ENCODE measurements around the gene BCAS4. TPM values are rescaled to one million over a fixed set of nuclear protein-coding genes. Genes with fewer than 3 reads are reported as not detected.

The BCAS4 gene
- total RNA-seq, 6 experiments from 2014 or later: 0.31 to 1.4 (median 0.60) TPM

GRCh38 chr20:50859161-50859560 lies 64.3 kb downstream of the BCAS4 start:
- TF ChIP-seq CTCF (IDR thresholded peaks at IDR 0.05): no peak
- no peak for TF ChIP-seq POLR2A (IDR thresholded peaks at IDR 0.05)
- 95% methylated on average over 9 of the region's 10 CpGs for WGBS (ENCODE audit: insufficient coverage, low coverage, low lambda C conversion rate, missing lambda C conversion rate)
- H3K27me3 ChIP-seq: no peaks in the 10 kb centered on the region
- no peak overlapping the region for H3K4me3 ChIP-seq
- no peaks in the 10 kb centered on the region for H3K36me3 ChIP-seq
- DNase-seq (no peak), ATAC-seq (no peak)
- intact Hi-C loops (cut with DNase I): no loop called here
- no peaks in the 10 kb centered on the region for H3K9me3 ChIP-seq
- H3K4me1 ChIP-seq: peaks cover 0 to 18% (median 9%) of the 10 kb centered on the region in 4 donors
- H3K27ac ChIP-seq: no peak overlapping the region

DNA sequence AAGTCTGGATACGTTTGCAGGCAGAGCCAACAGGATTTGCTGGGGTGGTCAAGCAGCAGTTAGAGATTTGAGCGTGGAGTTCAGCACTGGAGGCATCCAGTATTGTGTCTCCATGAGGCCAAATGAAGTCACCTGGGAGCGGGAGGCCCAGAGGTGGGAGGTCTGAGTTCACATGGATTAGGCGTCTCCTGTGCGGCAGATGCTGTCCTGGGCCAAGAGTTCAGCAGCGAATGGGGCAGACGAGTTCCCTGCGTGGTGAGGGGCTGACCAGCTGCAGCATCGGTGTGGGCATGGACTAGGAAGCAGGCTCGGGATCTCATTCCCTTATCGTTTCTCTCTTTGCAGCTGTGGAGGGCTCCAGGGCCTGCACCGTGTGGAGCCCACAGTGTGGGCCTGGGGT lies 66.2 kb downstream of the BCAS4 start:
- DNase-seq (no peak), ATAC-seq (no peak)
- Histone ChIP-seq H3K4me1 (peaks cover 0 to 12% (median 4%) of the 10 kb centered on the region in 4 donors), H3K36me3 (no peaks in the 10 kb centered on the region), H3K4me3 (no peak overlapping the region), H3K27me3 (no peaks in the 10 kb centered on the region), H3K9me3 (no peaks in the 10 kb centered on the region), H3K27ac (no peak overlapping the region)
- intact Hi-C loops (cut with DNase I): no loop called here
- TF ChIP-seq POLR2A (IDR thresholded peaks at IDR 0.05): no peak
- TF ChIP-seq CTCF (IDR thresholded peaks at IDR 0.05): no peak
- 77% methylated on average over 2 of the region's 12 CpGs for WGBS (ENCODE audit: insufficient coverage, low coverage, low lambda C conversion rate, missing lambda C conversion rate)

DNA sequence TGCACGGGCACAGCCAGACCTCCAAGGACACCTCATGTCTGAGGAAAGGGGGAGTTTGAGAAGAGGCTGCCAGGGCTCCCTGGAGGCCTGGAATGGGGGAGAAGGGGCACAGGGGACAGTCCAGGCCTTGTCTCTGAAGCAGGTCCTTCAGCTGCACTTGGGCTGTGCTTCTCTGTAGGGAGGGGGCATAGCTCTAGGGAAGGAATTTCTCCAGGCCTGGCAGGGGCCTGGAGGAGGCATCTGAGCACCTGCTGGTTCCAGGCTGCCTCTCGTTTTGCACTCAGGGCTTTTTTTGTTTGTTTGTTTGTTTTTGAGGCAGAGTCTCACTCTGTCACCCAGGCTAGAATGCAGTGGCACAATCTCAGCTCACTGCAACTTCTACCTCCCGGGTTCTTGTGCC lies 67.7 kb downstream of the BCAS4 start:
- intact Hi-C loops (cut with DNase I): no loop called here
- no peaks in the 10 kb centered on the region for H3K9me3 ChIP-seq
- H3K4me1 ChIP-seq: no peaks in the 10 kb centered on the region
- TF ChIP-seq POLR2A (IDR thresholded peaks at IDR 0.05): no peak
- no peak for TF ChIP-seq CTCF (IDR thresholded peaks at IDR 0.05)
- no peak overlapping the region for H3K4me3 ChIP-seq
- WGBS (ENCODE audit: insufficient coverage, low coverage, low lambda C conversion rate, missing lambda C conversion rate): 50% methylated on average over 3 of the region's 3 CpGs
- no peak for ATAC-seq
- no peak for DNase-seq
- no peaks in the 10 kb centered on the region for H3K36me3 ChIP-seq
- no peak overlapping the region for H3K27ac ChIP-seq
- no peaks in the 10 kb centered on the region for H3K27me3 ChIP-seq

- TF ChIP-seq POLR2A (IDR thresholded peaks at IDR 0.05): no peak
- Histone ChIP-seq H3K4me3 (no peak overlapping the region), H3K27ac (no peak overlapping the region), H3K27me3 (no peaks in the 10 kb centered on the region), H3K4me1 (no peaks in the 10 kb centered on the region), H3K36me3 (no peaks in the 10 kb centered on the region), H3K9me3 (no peaks in the 10 kb centered on the region)
- no peak for DNase-seq
- no peak for ATAC-seq
- intact Hi-C loops (cut with DNase I): no loop called here
- WGBS (ENCODE audit: insufficient coverage, low coverage, low lambda C conversion rate, missing lambda C conversion rate): 81% methylated on average over 2 of the region's 6 CpGs
These were observed 70.3 kb downstream of the BCAS4 start for GRCh38 chr20:50865114-50865513.

GRCh38 chr20:50865591-50865990 lies 70.7 kb downstream of the BCAS4 start:
- no peaks in the 10 kb centered on the region for H3K27me3 ChIP-seq
- H3K4me1 ChIP-seq: no peaks in the 10 kb centered on the region

More at GRCh38 chr20:50865591-50865990, 70.7 kb downstream of the BCAS4 start:
- no peak overlapping the region for H3K4me3 ChIP-seq
- DNase-seq: no peak
- no peak overlapping the region for H3K27ac ChIP-seq
- no peaks in the 10 kb centered on the region for H3K9me3 ChIP-seq
- no peak for ATAC-seq
- no CpG with 5 or more reads among the region's 7 CpGs for WGBS (ENCODE audit: insufficient coverage, low coverage, low lambda C conversion rate, missing lambda C conversion rate)
- H3K36me3 ChIP-seq: no peaks in the 10 kb centered on the region
- TF ChIP-seq CTCF (IDR thresholded peaks at IDR 0.05) (no peak), POLR2A (IDR thresholded peaks at IDR 0.05) (no peak)
- intact Hi-C loops (cut with DNase I): no loop called here

All from right lobe of liver (tissue), 6 donors.